GM19324 (cell line): Measurements from ENCODE around the gene LYSMD3.

Experiments
- ATAC-seq: cut with Tn5 transposase; IDR thresholded peaks from one replicate; pipeline ENCODE4 v1.9.1; 2021; ENCODE audit warnings: mild to moderate bottlenecking, moderate library complexity; ENCODE audit not compliant: unreplicated experiment, low FRiP score

LYSMD3 gene

GRCh38 chr5:90548069-90548593 is 18.7 kb upstream of the LYSMD3 start:
- no peak for ATAC-seq

GRCh38 chr5:90547072-90547536 is 17.7 kb upstream of the LYSMD3 start:
- no peak for ATAC-seq

- ATAC-seq: no peak
Measured at GRCh38 chr5:90546216-90546837, 16.9 kb upstream of the LYSMD3 start.

- ATAC-seq: no peak
Measured at GRCh38 chr5:90545511-90545910, 16.1 kb upstream of the LYSMD3 start.

GRCh38 chr5:90542827-90543519 is 13.6 kb upstream of the LYSMD3 start:
- no peak for ATAC-seq

- ATAC-seq: no peak
Measured at GRCh38 chr5:90534922-90535321, 5.5 kb upstream of the LYSMD3 start.

GRCh38 chr5:90533794-90534193 is 4.4 kb upstream of the LYSMD3 start:
- ATAC-seq: no peak

GRCh38 chr5:90530736-90531487 is 1.5 kb upstream of the LYSMD3 start:
- no peak for ATAC-seq

GRCh38 chr5:90529939-90530677 is 724 bp upstream of the LYSMD3 start:
- peak; percentile 43 for ATAC-seq

- ATAC-seq: peak; percentile 2
Measured at GRCh38 chr5:90528601-90529193, 687 bp downstream of the LYSMD3 start.

- ATAC-seq: no peak
Measured at GRCh38 chr5:90519081-90519480, 10.3 kb downstream of the LYSMD3 start.

- ATAC-seq: no peak
Measured at GRCh38 chr5:90518661-90519060, 10.7 kb downstream of the LYSMD3 start.

GRCh38 chr5:90514520-90514919 is 14.9 kb downstream of the LYSMD3 start:
- no peak for ATAC-seq

- ATAC-seq: no peak
Measured at GRCh38 chr5:90510438-90510837, 18.9 kb downstream of the LYSMD3 start.

- ATAC-seq: no peak
Measured at GRCh38 chr5:90506221-90506620, 23.2 kb downstream of the LYSMD3 start.

- ATAC-seq: no peak
Measured at GRCh38 chr5:90504743-90505142, 24.6 kb downstream of the LYSMD3 start.

GRCh38 chr5:90503596-90503995 is 25.8 kb downstream of the LYSMD3 start:
- ATAC-seq: no peak

- ATAC-seq: no peak
Measured at GRCh38 chr5:90495146-90495545, 34.2 kb downstream of the LYSMD3 start.

- no peak for ATAC-seq
Measured at GRCh38 chr5:90494043-90494442, 35.3 kb downstream of the LYSMD3 start.

- ATAC-seq: no peak
Measured at GRCh38 chr5:90488791-90489190, 40.6 kb downstream of the LYSMD3 start.
